GM08714 (cell line): ENCODE results near the gene ZFYVE28.
"Not testable (repeated sequence)": the region's sequence is repeated elsewhere in the genome, so short reads cannot be mapped to it uniquely, and the experiment has no call there.

ENCODE experiments used
- H3K4me3 ChIP-seq: fragments of 200-500 bp; sonication (Bioruptor generic); 2 replicates; pipeline ENCODE4 v1.5.1; 2014; ENCODE audit warnings: mild to moderate bottlenecking, low read length, inconsistent platforms
- ZNF274 ChIP-seq: IDR thresholded peaks from 2 replicates; pipeline ENCODE4 v1.6.1; 2012; ENCODE audit warnings: mild to moderate bottlenecking, low read depth, low read length

The ZFYVE28 gene

DNA sequence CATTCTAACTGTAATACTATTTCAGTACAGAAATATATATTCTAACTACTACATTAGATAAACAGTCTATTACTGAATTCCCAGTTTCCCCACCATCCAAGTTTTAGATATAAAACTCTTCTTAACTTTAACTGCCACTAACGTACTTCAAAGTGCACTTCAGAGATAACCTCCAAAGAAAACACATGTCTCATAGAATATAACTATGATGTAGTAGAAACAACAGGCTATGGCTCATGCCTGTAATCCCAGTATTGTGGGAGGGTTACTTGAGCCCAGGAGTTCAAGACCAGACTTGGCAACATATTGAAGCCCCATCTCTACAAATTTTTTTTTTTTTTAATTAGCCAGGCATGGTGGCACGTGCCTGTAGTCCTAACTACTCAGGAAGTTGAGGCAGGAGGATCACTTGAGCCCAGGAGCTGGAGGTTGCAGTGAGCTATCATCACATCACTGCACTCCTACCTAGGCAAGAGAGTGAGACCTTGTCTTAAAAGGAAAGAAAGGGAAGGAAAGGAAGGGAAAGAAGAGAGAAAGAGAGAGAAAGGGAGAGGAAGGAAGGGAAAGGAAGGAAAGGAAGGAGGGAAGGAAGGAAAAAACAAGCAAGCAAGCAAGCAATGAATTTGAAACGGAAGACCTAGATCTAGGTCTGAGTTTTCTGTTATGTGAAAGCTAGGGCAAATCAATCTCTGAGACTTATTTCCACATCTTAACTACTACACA, 181.3 kb downstream of the ZFYVE28 start:
- no peak overlapping the region for H3K4me3 ChIP-seq
- no peak for TF ChIP-seq ZNF274

DNA sequence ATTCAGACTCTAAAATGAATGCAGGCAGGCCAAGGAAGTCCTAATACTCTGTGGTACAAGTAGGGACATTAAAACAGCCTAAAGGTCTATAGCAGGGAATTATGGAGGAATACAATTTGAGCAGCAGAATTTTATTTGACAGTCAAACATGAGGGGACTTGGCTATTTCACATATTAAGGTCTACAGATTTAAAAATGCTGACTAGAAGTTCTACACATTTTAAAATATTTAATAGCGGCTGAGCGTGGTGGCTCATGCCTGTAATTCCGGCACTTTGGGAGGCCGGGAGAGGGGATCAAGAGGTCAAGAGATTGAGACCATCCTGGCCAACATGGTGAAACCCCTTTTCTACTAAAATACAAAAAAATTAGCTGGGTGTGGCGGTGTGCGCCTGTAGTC, 187.4 kb downstream of the ZFYVE28 start:
- no peak for TF ChIP-seq ZNF274
- H3K4me3 ChIP-seq: no peak overlapping the region

GRCh38 chr4:2226261-2226660, 192.2 kb downstream of the ZFYVE28 start:
- TF ChIP-seq ZNF274: no peak
- H3K4me3 ChIP-seq: no peak overlapping the region

- no peak overlapping the region for H3K4me3 ChIP-seq
- TF ChIP-seq ZNF274: no peak
Measured at GRCh38 chr4:2222838-2223237, 195.6 kb downstream of the ZFYVE28 start.

DNA sequence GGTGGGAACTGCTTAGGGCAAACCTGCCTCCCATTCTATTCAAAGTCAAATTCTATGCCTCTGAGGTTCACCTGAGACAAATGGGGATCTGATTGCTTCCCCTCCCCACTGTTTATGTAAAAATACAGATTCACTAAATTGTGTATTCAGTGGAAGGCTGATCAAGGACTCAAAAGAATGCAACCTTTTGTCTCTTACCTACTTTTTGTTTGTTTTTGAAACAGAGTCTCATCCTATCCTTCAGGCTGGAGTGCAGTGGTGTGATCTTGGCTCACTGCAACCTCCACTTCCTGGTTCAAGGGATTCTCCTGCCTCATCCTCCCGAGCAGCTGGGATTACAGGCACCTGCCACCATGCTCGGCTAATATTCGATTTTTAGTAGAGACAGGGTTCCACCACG, 197.1 kb downstream of the ZFYVE28 start:
- H3K4me3 ChIP-seq: not testable (repeated sequence)

DNA sequence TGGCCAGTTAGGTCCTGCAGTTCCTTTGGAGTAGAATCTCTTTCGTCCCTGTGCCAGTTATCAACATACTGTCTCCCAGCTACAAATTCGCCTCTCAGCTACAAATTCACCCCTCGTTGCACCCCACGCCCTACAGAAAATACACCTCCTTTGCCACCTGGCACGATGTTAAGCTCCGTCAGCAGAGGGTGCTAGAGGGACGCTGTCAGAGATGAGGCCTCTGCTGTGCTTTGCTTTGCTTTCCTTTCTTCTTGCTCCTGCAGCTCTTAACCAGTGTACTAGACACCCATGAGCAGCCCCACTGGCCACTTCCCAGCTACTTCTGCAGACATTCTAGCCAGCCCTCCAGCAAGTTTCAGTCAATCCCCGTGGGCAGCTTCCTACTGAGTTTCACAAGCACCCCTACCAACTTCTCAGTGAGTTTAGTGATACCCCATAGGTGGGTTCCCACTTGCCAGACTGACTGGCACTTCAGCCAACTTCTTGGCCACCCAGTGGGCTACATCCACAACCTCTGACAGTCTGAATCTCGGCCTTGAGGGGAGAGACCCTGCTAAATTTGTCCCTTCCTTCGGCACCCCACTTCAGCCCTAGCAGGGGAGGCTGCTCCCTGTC, 198.3 kb downstream of the ZFYVE28 start:
- no peak for TF ChIP-seq ZNF274
- no peak overlapping the region for H3K4me3 ChIP-seq
